Activated effector memory CD4-positive, alpha-beta T cell treated with Interleukin-2 at 50 U/mL for 16 hours (primary cell): Measurements from ENCODE around the gene DENND2A.
"Not testable (repeated sequence)": the region's sequence is repeated elsewhere in the genome, so short reads cannot be mapped to it uniquely, and the experiment has no call there.

ENCODE experiments used
- DNase-seq: peaks from one replicate; pipeline ENCODE4 v3.0.0-alpha.2; 2020

DENND2A gene

DNA sequence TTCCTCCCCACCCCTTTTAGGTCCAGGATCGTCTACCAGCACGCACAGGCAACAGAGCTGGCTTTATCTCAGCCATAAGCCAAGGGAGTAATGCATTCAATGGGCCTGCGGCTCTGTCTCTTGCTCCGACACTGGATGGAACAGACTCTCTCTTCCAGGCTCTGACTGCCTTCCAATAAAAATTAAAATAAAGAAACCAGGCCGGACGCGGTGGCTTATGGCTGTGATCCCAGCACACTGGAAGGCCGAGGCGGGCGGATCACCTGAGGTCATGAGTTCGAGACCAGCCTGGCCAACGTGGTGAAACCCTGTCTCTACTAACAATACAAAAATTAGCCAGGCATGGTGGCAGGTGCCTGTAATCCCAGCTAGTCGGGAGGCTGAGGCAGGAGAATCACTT, 4.1 kb upstream of the DENND2A start:
- not testable (repeated sequence) for DNase-seq

DNA sequence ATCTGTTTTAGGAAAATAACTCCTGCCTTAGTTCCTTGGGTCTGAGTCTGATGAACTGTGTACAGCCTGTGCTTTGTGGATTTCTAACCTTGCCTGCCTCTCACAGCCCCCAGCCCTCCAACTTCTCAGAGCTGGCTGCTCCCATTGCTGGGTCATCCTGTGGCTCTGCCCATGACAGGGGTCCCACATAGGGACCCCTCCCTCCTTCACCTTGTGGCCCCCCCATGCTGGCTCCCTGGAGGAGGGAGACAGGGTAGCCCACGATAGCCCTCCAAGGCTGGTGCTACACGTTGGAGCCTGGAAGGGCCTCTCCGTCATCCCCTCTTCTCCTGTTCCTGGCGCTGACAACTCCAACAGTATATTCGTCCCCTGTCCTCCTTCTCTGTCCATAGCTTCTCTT, 2.8 kb upstream of the DENND2A start:
- DNase-seq, result no peak

DNA sequence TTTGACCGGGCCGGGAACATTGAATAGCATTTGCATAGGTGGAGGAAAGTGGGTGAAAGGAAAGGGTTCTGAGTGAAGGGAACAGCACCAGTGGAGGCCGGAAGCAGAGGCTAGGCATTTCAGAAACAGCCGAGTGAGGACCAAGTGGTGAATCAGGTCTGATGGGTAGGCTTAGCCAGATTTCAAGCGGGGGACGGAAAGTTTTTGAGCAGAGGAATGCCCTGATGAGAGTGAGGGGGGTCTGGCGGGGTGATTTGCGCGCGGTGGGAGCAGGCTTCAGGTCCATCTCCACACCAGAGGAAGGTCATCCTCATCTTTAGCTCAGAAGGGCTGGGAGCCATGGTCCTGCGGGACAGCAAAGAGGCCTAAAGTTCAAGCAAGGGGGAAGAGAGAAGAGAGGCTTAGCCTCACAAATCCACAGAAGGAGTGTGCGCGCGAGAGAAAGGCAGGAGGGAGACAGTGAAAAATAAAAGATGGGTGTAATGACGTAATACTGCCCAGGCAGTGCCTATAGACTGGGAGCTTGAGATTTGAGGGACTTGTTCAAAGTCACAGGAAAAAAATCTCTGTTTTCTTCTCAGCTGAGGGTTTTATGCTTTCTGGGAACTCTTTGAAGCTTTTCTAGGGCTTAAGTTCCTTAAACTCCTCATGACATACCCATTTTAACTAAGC, 1.0 kb upstream of the DENND2A start:
- no peak for DNase-seq

DNA sequence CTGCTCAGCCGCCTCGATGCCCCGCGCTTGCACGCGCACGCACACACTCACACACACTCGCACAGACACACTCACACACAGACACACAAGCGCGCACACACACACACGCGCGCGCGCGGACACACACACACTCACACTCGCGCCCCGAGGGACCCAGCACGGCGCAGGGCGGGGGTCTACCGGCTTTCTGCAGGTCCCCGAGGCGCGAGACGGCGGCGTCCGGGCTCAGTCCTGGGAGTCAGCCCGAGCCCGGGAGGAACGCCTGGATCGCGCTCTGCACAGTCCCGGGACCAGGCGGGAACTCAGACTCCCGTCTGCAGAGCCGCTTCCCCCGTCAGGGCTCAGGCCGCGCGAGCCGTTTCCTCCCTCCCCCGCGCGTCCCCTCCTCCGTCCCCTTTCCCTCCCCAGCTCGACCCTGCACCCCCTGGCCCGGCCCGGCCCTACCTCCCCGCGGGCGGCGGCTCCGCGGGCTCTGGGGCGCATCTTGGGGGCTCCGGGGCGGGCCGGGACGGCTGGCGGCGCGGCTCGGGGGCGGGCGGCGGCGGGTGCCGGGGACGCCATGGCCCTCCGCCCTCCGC, 464 bp downstream of the DENND2A start:
- no peak for DNase-seq

DNA sequence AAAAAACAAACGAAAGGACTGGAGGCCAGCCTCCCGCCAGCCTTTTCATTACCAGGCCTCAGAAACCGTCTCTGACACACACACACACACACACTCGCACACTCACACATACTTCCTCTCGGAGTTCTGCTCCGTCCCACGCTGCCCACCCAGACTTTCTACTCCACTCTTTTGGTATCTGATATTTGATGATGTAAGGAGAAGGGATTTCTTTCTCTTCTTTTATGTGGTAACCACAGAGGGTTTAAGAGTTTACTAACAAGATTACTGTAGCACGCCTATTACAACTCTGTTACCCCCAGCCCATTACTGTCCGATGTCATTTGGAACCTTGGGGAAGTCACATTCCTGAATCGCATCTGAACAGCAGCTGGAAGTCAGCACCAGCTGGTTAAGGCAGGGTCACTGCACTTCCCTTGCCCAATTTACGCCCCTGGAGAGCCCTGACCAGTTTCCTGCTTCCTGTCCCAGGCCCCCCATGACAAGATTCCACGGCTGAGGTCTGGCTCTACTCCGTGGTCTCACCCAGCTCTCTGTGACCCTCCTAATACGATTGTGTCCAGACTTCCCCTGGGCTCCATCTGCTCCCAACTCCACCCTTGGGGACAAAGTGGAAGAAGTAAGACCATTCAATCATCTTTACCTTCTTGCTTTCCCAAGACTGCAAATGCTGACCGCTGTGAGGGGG, 1.1 kb downstream of the DENND2A start:
- no peak for DNase-seq

DNA sequence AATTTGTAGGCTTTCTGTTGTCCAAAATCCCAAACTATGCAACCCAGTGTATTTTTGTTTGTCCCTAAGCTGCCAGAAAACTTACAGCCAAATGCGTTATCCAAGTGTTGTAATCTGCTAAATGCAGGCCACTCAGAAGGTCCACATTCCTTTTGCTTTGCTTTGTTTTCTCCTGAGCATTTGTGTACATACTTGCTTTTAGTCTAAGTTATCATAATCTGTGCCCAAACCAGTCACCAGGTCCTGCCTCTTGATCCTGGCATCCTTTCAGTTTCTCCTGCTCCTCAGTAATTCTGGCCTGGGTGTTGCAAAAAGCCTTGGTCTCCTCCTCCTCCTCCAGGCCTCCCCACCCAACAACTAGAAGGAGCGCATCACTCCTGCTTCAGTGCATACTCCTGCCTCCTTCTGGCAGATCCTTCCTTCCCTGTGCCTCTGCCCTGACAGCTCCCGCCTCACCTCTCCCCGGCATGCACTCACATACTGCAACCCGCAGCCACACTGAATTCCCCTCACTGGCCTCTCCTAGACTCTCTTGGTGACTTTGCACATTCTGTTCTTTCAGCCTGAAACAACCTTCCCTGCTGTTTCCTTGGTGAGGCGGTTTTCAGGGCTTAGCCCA, 2.3 kb downstream of the DENND2A start:
- no peak for DNase-seq

DNA sequence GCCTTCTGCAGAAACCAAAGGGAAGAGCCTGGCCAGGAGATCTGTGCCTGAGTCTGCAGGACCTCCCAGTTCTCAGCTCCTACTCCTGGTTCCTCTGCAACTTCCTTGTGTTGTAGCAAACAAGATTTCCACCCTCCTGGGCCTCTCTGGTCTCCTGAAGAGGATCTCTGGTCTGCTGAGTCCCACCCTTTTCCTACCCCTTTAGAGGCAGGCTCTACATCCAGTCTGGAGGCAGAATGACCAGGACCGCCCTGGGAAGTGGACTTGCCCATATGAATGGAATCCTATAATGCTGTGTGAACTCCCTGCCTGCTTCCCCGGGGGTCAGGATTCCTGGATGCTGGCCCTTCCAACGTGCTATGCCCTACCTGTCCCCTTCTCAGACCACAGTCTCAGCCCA, 3.2 kb downstream of the DENND2A start:
- DNase-seq, result no peak

DNA sequence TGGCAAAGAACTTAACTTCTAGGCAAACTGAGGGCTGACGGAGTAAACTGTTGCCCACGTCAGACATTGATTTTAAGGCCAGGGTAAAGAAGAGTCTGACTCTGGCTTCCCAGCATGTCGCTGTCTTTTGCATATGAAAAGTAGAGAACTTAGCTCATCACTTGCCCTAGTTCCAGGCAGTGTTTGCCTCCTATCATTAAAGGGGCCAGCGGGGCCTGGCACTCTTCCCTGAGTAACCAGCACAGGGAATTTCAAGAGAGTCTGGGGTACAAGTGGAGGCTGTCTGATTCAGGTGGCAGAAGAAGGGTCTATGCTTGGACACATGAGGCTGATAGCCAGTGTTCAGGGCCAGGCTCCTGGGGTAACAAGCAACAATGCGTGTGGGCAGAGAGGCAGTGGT, 4.8 kb downstream of the DENND2A start:
- DNase-seq, result no peak

DNA sequence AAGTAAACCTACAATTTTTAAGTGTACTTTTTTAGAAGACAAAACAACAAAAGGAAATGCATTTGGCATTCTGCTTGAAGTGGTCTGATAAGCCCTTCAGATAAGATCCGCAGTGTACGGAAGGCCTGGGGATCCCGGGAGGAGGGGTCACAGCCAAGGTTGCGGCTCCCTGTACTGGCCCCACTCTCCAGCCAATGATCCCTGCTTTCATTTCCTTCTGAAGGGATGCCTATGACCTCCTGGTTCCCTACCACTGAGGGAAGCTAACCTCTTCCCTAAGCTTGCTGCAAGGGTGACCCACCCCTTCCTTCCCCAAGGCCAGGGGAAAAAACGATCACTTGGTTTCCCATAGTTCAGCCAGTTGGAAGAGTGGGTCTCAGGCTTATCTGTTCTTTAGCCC, 5.3 kb downstream of the DENND2A start:
- no peak for DNase-seq

DNA sequence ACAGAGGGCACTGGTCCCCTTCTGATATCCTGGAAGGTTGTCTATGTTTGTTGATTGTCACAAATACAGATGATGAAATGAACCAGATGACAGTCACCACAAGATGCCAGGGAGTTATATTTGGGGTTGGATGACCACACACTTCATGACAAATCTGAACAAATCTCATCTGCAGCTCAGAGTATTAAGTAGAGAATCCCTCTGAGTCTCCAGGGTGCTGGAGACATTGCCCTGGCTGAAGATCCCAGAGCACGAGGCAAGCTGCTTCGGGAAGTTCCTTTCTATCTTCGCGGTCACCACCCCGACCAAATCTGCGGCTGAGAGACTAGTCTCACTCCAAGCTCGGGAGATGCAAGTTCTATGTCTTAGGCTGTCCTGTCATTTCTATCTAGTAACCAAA, 9.0 kb downstream of the DENND2A start:
- no peak for DNase-seq

DNA sequence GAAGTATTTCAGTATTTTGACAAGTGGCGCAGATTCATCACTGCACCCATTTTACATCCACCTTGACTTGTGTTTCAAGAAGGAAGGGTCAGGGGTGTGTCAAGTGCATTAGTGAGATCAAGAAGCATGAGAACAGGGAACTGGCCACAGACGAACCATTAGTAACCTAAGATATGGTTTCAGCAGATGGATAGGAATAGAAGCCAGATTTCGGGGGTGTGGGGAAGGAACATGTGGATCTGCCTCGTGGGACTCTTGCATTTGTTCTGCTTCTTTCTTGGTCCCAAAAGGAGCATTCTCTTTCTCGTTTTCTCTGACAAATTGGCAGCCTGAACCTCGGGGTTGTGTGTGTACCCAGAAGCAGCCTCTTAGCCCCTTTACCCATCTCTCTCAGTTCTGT, 9.6 kb downstream of the DENND2A start:
- DNase-seq, result no peak

DNA sequence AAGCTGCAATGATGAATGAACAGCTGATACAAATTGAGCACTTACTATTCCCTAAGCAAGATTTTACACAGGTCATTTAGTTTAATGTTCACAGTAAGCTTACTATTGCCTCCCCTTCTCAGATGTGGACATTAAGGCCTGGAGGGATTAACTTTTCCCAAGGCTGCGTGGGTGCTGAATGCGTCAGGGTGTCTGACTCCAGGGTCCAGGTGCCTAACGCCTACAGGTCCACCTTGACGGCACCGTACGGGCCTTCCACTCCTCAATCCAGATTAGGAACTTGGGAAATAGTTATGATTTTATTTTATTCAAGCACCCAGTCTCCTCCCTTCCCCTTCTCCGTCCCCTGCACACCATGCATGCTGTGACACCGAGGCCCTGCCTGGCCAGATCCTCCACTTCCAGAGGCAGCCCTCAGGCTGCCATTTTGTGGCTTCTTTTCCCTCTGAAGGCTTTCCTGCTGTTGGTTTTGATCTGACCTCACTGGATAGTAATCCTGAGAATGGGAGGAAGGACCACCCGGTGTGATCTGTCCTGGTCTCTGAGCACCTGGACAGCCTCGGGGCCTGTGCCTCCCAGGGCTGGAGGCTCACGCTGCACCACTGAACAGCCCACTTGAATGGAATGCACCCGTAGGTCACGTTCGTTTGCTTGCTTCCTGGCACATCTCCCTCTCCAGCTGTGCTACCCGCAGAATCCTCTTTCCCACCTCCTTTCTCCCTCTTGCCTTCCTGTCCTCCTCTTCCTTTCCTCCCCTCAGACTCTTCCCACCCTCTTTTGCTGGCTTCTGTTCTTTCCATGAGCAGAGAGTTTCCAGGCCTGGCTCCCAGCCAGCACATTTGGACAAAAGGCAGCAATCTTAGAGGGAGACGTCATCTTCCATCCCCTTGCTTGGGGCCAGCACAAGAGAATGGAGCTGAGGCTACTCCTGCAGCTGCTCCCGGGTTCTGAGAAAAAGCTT, 14.4 kb downstream of the DENND2A start:
- no peak for DNase-seq

DNA sequence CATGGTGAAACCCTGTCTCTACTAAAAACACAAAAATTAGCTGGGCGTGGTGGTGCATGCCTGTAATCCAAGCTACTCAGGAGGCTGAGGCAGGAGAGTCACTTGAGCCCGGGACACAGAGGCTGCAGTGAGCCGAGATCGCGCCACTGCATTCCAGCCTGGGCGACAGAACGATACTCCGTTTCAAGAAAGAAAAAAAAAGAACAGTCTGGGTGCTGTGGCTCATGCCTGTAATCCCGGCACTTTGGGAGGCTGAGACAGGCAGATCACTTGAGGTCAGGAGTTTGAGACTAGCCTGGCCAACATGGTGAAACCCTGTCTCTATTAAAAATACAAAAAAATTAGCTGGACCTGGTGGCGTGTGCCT, 15.4 kb downstream of the DENND2A start:
- DNase-seq, result not testable (repeated sequence)

DNA sequence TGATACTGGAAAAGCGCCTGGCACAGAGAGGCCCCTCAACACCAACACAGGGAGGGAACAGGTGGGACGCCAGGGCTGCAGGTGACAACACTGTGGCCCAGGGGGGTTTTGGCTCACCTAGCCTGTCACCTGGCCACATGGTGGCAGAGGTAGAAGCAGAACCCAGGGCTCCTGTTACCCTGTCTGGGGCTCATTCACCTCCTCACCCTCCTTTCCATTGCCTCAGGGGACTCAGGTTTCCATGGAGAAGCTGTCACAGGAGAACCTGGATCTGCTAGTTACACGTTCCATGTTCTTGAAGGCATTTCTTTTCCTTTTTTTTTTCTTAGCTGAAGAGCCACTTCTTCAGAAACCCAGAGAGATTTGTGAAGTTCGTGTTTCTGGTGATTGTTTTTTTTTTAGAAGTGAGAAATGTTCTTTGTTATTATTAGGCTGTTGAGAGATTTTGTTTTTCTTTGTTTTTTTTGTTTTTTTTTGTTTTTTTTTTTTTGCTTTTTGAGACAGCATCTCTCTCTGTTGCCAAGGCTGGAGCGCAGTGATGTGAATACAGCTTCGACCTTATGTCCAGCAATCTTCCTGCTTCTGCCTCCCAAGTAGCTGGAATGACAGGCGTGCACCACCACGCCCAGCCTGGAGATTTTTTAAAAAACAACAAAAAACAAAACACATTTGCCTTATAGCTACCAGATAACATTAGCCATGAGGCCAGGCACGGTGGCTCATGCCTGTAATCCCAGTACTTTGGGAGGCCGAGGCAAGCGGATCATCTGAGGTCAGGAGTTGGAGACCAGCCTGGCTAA, 16.0 kb downstream of the DENND2A start:
- DNase-seq, result no peak

DNA sequence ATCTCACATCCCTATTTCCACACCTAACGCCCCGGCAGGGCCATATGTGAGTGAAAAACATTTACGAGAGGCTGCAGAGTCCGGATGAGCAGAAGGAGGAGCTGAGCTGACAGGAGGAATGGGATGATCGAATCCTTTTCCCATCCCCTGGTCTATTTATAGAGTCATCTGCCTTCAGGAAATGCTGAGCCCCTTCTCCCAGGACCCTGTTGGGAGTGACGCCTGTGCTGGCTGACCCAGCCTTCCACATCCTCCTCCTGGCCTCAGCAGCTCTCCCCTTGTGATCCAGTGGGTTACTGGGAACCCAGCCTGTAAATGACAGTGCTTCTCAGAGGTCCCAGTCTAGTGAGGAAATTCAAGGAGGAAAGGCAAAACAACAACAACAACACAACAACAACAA, 16.6 kb downstream of the DENND2A start:
- no peak for DNase-seq

DNA sequence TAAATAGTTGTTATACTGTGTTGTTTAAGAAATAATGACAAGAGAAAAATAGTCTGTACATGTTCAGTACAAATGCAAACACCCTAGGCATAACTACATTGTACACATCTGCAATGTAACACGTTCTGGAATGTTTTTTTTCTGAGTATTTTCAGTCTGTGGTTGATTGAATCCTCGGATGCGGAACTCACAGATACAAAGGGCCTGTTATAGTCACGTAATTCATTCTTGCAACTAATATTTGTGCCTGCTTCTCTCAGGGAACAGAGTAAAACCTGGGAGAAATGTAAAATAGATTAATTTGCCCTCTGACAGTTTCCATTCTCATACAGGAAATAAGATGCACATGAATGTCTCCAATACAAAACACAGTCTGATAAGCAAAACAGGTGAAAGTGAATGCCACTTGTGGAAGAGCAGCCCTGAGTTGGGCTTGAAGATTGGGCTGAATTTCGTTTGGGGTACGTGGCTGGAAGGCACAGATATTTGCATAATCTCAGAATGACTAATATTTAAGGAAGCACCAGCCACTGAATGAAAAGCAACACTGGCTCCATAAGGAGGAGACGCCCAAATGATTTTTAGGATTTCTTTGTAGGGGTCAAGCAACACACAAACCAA, 19.1 kb downstream of the DENND2A start:
- DNase-seq, result no peak

DNA sequence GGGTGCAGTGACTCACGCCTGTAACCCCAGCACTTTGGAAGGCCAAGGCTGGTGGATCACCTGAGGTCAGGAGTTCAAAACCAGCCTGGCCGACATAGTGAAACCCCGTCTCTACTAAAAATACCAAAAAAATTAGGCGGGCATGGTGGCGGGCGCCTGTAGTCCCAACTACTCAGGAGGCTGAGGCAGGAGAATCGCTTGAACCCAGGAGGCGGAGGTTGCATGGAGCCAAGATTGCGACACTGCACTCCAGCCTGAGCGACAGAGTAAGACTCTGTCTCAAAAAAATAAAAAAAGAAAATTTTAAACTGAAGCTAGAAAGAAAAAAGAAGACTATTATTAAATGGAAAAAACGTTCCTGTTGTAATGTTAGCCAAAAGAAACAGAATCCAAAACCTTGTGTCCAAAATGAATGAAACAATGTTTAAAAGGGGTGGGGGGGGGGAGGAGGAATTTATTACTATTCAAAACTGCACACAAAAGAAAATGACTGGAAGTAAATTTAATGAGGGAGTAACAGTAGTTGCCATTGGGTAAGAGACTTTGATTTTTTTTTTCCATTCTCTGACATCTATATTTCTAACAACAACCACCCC, 20.6 kb downstream of the DENND2A start:
- DNase-seq, result not testable (repeated sequence)

DNA sequence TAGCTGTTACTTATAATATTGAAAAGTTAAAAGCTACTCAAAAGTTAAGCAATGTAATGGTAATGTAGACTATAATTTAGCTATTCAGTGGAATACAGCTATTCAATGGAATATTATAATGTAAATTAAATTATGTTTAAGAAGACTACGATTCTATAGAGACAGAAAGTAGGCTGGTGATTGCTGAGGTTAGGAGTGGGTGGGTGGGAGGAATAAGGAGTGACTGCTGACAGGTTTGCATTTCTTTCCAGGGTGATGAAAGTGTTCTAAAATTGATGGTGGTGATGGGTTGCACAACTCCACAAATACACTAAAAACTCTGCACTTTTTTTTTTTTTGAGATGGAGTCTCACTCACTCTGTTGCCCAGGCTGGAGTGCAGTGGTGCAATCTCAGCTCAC, 21.4 kb downstream of the DENND2A start:
- no peak for DNase-seq

DNA sequence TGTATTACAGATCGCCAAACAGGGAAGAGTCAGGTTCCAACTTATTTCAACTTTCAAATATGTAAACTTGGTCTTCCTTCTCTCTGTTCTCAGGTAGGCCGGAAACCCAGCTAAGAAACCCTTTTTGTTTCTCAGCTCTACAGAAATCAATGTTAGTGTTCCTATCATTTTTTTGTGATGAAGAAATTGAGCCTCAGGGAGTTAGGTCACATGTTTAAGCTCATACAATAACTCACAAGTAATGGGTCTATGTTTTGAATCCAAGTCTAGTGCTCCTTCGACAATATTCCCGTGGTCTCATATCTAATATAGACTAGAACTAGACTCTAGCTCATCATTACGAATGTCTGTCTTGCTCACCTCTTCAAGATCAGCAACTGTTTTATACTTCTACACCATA, 22.3 kb downstream of the DENND2A start:
- no peak for DNase-seq

DNA sequence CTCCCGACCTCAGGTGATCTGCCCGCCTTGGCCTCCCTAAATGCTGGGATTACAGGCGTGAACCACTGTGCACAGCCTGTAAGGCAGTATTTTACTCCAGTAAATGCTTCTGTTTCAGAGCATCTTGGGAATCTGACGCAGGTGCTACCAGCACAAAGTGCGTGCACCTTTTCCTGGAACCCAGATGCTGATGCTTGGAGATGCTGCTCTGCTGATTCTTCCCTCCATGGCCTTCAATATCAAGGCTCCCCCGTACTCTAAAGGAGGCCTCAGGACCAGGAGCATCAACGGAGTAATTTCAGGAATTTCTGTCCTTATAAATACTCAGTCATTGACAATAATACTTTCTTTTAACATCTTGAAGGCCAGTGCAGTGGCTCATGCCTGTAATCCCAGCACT, 23.5 kb downstream of the DENND2A start:
- no peak for DNase-seq

DNA sequence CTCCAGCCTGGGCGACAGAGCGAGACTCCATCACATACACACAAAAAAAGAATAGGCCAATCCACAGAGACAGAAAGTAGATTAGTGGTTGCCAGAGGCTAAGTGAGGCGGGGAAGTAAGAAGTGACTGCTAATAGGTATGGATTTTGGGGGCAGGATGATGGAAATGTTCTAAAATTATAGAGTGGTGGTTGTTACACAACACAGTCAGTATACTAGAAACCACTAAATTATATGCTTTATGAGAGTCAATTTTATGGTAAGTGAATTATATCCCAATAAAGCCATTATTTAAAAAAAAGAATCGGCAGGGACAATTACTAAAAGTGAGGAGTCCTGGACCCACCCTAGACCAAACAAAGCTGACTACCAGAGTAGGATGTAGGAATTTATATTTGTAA, 24.3 kb downstream of the DENND2A start:
- no peak for DNase-seq
